ENCODE results near the gene GSTP1.
A peak's percentile ranks its signal among the peaks of the same experiment; 100 is the strongest.
"Not testable (repeated sequence)": the region's sequence is repeated elsewhere in the genome, so short reads cannot be mapped to it uniquely, and the experiment has no call there.

GSTP1 gene

GRCh38 chr11:67583247-67584204 lies at the start of gene GSTP1:
Gene GSTP1 (plus strand): TSS chr11:67583812. CDS start chr11:67583844, 32 bp downstream.
- DNase-seq, result peak; percentile 93

GRCh38 chr11:67534070-67534679 lies 49.4 kb upstream of the GSTP1 start:
- peak; percentile 11 for DNase-seq

- DNase-seq, result no peak
Measured at GRCh38 chr11:67535561-67535960, 48.1 kb upstream of the GSTP1 start.

GRCh38 chr11:67538306-67538705 lies 45.3 kb upstream of the GSTP1 start:
- DNase-seq, result peak; percentile 23

- DNase-seq, result no peak
Measured at GRCh38 chr11:67538823-67539505, 44.6 kb upstream of the GSTP1 start.

GRCh38 chr11:67539550-67539949 lies 44.1 kb upstream of the GSTP1 start:
- no peak for DNase-seq

- DNase-seq, result no peak
Measured at GRCh38 chr11:67541198-67541597, 42.4 kb upstream of the GSTP1 start.

- DNase-seq, result no peak
Measured at GRCh38 chr11:67542169-67542568, 41.4 kb upstream of the GSTP1 start.

GRCh38 chr11:67542971-67543370 lies 40.6 kb upstream of the GSTP1 start:
- DNase-seq, result no peak

GRCh38 chr11:67543585-67543984 lies 40.0 kb upstream of the GSTP1 start:
- no peak for DNase-seq

GRCh38 chr11:67544616-67545242 lies 38.9 kb upstream of the GSTP1 start:
- no peak for DNase-seq

- no peak for DNase-seq
Measured at GRCh38 chr11:67545280-67545679, 38.3 kb upstream of the GSTP1 start.

GRCh38 chr11:67548112-67548511 lies 35.5 kb upstream of the GSTP1 start:
- DNase-seq, result not testable (repeated sequence)

GRCh38 chr11:67548555-67549110 lies 35.0 kb upstream of the GSTP1 start:
- no peak for DNase-seq

GRCh38 chr11:67551127-67551526 lies 32.5 kb upstream of the GSTP1 start:
- DNase-seq, result no peak

GRCh38 chr11:67551697-67552096 lies 31.9 kb upstream of the GSTP1 start:
- DNase-seq, result not testable (repeated sequence)

GRCh38 chr11:67556244-67556643 lies 27.4 kb upstream of the GSTP1 start:
- no peak for DNase-seq

- DNase-seq, result no peak
Measured at GRCh38 chr11:67558084-67558772, 25.4 kb upstream of the GSTP1 start.

- DNase-seq, result no peak
Measured at GRCh38 chr11:67561971-67562619, 21.5 kb upstream of the GSTP1 start.

GRCh38 chr11:67562963-67563704 lies 20.5 kb upstream of the GSTP1 start:
- no peak for DNase-seq

GRCh38 chr11:67563705-67564114 lies 19.9 kb upstream of the GSTP1 start:
- DNase-seq, result peak; percentile 95

All from EL (cell line).